GM23338 (cell line): ENCODE measurements around the gene AIG1. TPM values are rescaled to one million over a fixed set of nuclear protein-coding genes. Genes with fewer than 3 reads are reported as not detected.

Experiments used
- ATAC-seq: fragments of 200-7000 bp; cut with Tn5 transposase; 3 replicates; pipeline ENCODE4 v1.9.1; 2020
- DNase-seq: peaks from one replicate; pipeline ENCODE4 v3.0.0-alpha.2; 2015; ENCODE audit warnings: low spot score
- H2AFZ ChIP-seq: fragments of 200-600 bp; sonication (generic); 2 replicates; pipeline ENCODE4 v1.8.0; 2016; ENCODE audit warnings: antibody characterized with exemption, mild to moderate bottlenecking, moderate library complexity
- H3F3A ChIP-seq: fragments of 200-600 bp; sonication (generic); replicated peaks from 2 replicates; pipeline ENCODE4 v1.8.0; 2017; ENCODE audit warnings: antibody characterized with exemption, mixed run types, low read depth
- H3K27ac ChIP-seq: fragments of 200-600 bp; sonication (generic); 2 replicates; pipeline ENCODE4 v1.6.1; 2016; ENCODE audit warnings: low read depth
- H3K27me3 ChIP-seq: fragments of 200-600 bp; sonication (generic); 2 replicates; pipeline ENCODE4 v1.8.0; 2016; ENCODE audit warnings: mild to moderate bottlenecking, mixed run types, moderate library complexity; ENCODE audit not compliant: insufficient read depth
- H3K36me3 ChIP-seq: fragments of 200-600 bp; sonication (generic); 2 replicates; pipeline ENCODE4 v1.8.0; 2016; ENCODE audit warnings: mild to moderate bottlenecking; ENCODE audit not compliant: insufficient read depth
- H3K4me1 ChIP-seq: fragments of 200-600 bp; sonication (generic); 2 replicates; pipeline ENCODE4 v1.8.0; 2016; ENCODE audit warnings: mild to moderate bottlenecking, moderate library complexity; ENCODE audit not compliant: insufficient read depth
- H3K4me2 ChIP-seq: fragments of 200-600 bp; sonication (generic); 2 replicates; pipeline ENCODE4 v1.7.1; 2017; ENCODE audit warnings: mixed run types
- H3K4me3 ChIP-seq: fragments of 200-600 bp; sonication (generic); 2 replicates; pipeline ENCODE4 v1.6.1; 2016; ENCODE audit warnings: mixed run types
- H3K79me2 ChIP-seq: fragments of 200-600 bp; sonication (generic); replicated peaks from 2 replicates; pipeline ENCODE4 v1.8.0; 2017; ENCODE audit warnings: mild to moderate bottlenecking; ENCODE audit not compliant: insufficient read depth
- H3K9me2 ChIP-seq: fragments of 200-600 bp; sonication (generic); 2 replicates; pipeline ENCODE4 v1.8.0; 2017; ENCODE audit not compliant: insufficient read depth
- H4K20me1 ChIP-seq: fragments of 200-600 bp; sonication (generic); replicated peaks from 2 replicates; pipeline ENCODE4 v1.8.0; 2017; ENCODE audit warnings: mild to moderate bottlenecking; ENCODE audit not compliant: insufficient read depth
- H3K27ac Mint-ChIP-seq: 2 replicates; pipeline ENCODE4 v1.8.0; 2020; ENCODE audit warnings: inconsistent platforms, mild to moderate bottlenecking, moderate library complexity, mixed read lengths
- H3K27me3 Mint-ChIP-seq: 3 replicates; pipeline ENCODE4 v1.8.0; 2022; ENCODE audit warnings: low read depth, mild to moderate bottlenecking, moderate library complexity, mixed read lengths, inconsistent platforms; ENCODE audit not compliant: insufficient read depth, poor library complexity
- H3K36me3 Mint-ChIP-seq: 3 replicates; pipeline ENCODE4 v1.8.0; 2021; ENCODE audit warnings: low read depth, mild to moderate bottlenecking, inconsistent platforms, moderate library complexity, mixed read lengths
- H3K4me1 Mint-ChIP-seq: 3 replicates; pipeline ENCODE4 v1.8.0; 2020; ENCODE audit warnings: mild to moderate bottlenecking, inconsistent platforms, mixed read lengths
- H3K4me3 Mint-ChIP-seq: 3 replicates; pipeline ENCODE4 v1.8.0; 2021; ENCODE audit warnings: moderate library complexity, mild to moderate bottlenecking, inconsistent platforms, mixed read lengths
- H3K9me3 Mint-ChIP-seq: 3 replicates; pipeline ENCODE4 v1.8.0; 2020; ENCODE audit warnings: moderate library complexity, mild to moderate bottlenecking, inconsistent platforms, mixed read lengths
- CREB1 ChIP-seq: fragments of 250-450 bp; sonication (Bioruptor Pico); IDR thresholded peaks from 2 replicates; pipeline ENCODE4 v1.5.0; 2020; ENCODE audit warnings: low read depth, mild to moderate bottlenecking, moderate library complexity
- CTCF ChIP-seq, 2 experiments: fragments of 200-600 bp in 1 of 2; sonication (generic) in 1 of 2; conservative IDR thresholded peaks; 2 replicates each; pipeline versions ENCODE4 v1.5.1 to v1.6.1; 2016 to 2017; ENCODE audit warnings: antibody characterized with exemption in 2 of 2, low read depth in 2 of 2, mild to moderate bottlenecking in 2 of 2, moderate library complexity in 1 of 2
- ETS1 ChIP-seq: IDR thresholded peaks from 2 replicates; pipeline ENCODE4 v1.6.1; 2016; ENCODE audit warnings: antibody characterized with exemption
- EZH2 ChIP-seq: fragments of 200-600 bp; sonication (generic); IDR thresholded peaks from one replicate; pipeline ENCODE4 v1.8.0; 2017; ENCODE audit warnings: antibody characterized with exemption, mild to moderate bottlenecking, low read depth; ENCODE audit not compliant: unreplicated experiment
- EZH2phosphoT487 ChIP-seq: fragments of 200-600 bp; sonication (generic); IDR thresholded peaks from one replicate; pipeline ENCODE4 v1.8.1; 2018; ENCODE audit warnings: antibody characterized with exemption; ENCODE audit not compliant: unreplicated experiment
- JUNB ChIP-seq: IDR thresholded peaks from one replicate; pipeline ENCODE4 v1.6.1; 2016; ENCODE audit warnings: antibody characterized with exemption; ENCODE audit not compliant: unreplicated experiment
- NANOG ChIP-seq: IDR thresholded peaks from 2 replicates; pipeline ENCODE4 v1.6.1; 2016; ENCODE audit warnings: antibody characterized with exemption, borderline replicate concordance
- POLR2AphosphoS5 ChIP-seq: IDR thresholded peaks from 2 replicates; pipeline ENCODE4 v1.6.1; 2016; ENCODE audit warnings: antibody characterized with exemption, low read depth
- REST ChIP-seq: IDR thresholded peaks from one replicate; pipeline ENCODE4 v1.6.1; 2018; ENCODE audit warnings: antibody characterized with exemption; ENCODE audit not compliant: unreplicated experiment
- STAT1 ChIP-seq: IDR thresholded peaks from one replicate; pipeline ENCODE4 v1.6.1; 2016; ENCODE audit warnings: antibody characterized with exemption; ENCODE audit not compliant: unreplicated experiment
- ZNF114 ChIP-seq: fragments of 250-450 bp; sonication (Bioruptor Pico); IDR thresholded peaks from 2 replicates; pipeline ENCODE4 v1.5.0; 2020; ENCODE audit warnings: mild to moderate bottlenecking, moderate library complexity
- ZNF331 ChIP-seq: fragments of 250-450 bp; sonication (Bioruptor Pico); IDR thresholded peaks from 2 replicates; pipeline ENCODE4 v1.5.0; 2020; ENCODE audit warnings: low read depth, mild to moderate bottlenecking, moderate library complexity
- polyA plus RNA-seq: library from polyadenylated mRNA; unstranded; fragments of >200 nt; fragmentation: Nextera tagmentation; extraction: Ambion mirVana; gene quantifications from 2 replicates; pipeline ENCODE4 v1.2.1, GENCODE V29; 2016
- total RNA-seq: library from RNA; depleted of rRNA; stranded (reverse); fragments of >200 nt; shearing (Covaris generic); gene quantifications from 2 replicates; pipeline ENCODE4 v1.2.3, GENCODE V29; 2014
- TF ChIP-seq, protein P1 (sequence below): fragments of 250-450 bp; sonication (Bioruptor Pico); IDR thresholded peaks from 2 replicates; pipeline ENCODE4 v1.5.0; 2020; ENCODE audit warnings: mild to moderate bottlenecking, moderate library complexity

Gene AIG1
- total and polyA plus RNA-seq, 2 experiments from 2014 or later: 65.2 to 88.4 TPM

DNA sequence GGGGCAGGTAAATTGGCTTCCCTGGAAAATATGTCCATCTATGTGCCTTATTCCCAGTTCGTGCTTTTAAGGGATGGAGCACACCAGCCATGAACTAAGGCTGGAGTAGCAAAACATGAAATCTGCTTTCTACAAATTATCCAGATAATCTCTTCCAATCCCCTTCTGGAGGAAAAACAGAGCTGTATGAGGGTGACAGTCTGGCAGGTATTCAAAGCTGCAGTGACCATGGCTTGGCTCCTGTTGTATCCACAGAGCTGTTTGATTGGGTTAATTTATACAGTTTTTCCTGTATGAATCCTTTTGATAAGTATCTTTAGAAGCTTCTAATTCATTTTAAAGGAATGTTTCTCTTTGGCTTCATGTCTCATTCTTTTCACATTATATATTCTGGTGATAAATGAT, 144.4 kb downstream of the AIG1 start:
- no peak overlapping the region for H3K4me3 ChIP-seq
- TF ChIP-seq ZNF114 (no peak), EZH2phosphoT487 (no peak), ETS1 (no peak), NANOG (no peak), EZH2 (no peak), STAT1 (no peak), REST (no peak), ZNF331 (CRISPR knock-in tag) (no peak), CTCF (conservative IDR thresholded peaks at IDR 0.05; ENCODE audit: low read depth in 2 of 2) (no peak), JUNB (no peak), CREB1 (CRISPR knock-in tag) (no peak), POLR2AphosphoS5 (no peak)
- TF ChIP-seq, protein P1, sequence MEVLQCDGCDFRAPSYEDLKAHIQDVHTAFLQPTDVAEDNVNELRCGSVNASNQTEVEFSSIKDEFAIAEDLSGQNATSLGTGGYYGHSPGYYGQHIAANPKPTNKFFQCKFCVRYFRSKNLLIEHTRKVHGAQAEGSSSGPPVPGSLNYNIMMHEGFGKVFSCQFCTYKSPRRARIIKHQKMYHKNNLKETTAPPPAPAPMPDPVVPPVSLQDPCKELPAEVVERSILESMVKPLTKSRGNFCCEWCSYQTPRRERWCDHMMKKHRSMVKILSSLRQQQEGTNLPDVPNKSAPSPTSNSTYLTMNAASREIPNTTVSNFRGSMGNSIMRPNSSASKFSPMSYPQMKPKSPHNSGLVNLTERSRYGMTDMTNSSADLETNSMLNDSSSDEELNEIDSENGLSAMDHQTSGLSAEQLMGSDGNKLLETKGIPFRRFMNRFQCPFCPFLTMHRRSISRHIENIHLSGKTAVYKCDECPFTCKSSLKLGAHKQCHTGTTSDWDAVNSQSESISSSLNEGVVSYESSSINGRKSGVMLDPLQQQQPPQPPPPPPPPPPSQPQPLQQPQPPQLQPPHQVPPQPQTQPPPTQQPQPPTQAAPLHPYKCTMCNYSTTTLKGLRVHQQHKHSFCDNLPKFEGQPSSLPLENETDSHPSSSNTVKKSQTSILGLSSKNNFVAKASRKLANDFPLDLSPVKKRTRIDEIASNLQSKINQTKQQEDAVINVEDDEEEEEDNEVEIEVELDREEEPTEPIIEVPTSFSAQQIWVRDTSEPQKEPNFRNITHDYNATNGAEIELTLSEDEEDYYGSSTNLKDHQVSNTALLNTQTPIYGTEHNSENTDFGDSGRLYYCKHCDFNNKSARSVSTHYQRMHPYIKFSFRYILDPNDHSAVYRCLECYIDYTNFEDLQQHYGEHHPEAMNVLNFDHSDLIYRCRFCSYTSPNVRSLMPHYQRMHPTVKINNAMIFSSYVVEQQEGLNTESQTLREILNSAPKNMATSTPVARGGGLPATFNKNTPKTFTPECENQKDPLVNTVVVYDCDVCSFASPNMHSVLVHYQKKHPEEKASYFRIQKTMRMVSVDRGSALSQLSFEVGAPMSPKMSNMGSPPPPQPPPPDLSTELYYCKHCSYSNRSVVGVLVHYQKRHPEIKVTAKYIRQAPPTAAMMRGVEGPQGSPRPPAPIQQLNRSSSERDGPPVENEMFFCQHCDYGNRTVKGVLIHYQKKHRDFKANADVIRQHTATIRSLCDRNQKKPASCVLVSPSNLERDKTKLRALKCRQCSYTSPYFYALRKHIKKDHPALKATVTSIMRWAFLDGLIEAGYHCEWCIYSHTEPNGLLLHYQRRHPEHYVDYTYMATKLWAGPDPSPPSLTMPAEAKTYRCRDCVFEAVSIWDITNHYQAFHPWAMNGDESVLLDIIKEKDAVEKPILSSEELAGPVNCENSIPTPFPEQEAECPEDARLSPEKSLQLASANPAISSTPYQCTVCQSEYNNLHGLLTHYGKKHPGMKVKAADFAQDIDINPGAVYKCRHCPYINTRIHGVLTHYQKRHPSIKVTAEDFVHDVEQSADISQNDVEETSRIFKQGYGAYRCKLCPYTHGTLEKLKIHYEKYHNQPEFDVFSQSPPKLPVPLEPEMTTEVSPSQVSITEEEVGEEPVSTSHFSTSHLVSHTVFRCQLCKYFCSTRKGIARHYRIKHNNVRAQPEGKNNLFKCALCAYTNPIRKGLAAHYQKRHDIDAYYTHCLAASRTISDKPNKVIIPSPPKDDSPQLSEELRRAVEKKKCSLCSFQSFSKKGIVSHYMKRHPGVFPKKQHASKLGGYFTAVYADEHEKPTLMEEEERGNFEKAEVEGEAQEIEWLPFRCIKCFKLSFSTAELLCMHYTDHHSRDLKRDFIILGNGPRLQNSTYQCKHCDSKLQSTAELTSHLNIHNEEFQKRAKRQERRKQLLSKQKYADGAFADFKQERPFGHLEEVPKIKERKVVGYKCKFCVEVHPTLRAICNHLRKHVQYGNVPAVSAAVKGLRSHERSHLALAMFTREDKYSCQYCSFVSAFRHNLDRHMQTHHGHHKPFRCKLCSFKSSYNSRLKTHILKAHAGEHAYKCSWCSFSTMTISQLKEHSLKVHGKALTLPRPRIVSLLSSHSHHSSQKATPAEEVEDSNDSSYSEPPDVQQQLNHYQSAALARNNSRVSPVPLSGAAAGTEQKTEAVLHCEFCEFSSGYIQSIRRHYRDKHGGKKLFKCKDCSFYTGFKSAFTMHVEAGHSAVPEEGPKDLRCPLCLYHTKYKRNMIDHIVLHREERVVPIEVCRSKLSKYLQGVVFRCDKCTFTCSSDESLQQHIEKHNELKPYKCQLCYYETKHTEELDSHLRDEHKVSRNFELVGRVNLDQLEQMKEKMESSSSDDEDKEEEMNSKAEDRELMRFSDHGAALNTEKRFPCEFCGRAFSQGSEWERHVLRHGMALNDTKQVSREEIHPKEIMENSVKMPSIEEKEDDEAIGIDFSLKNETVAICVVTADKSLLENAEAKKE (CRISPR knock-in tag): no peak
- DNase-seq (no peak), ATAC-seq (no peak)
- H3K79me2 ChIP-seq: no peaks in the 10 kb centered on the region
- no peak overlapping the region for H2AFZ ChIP-seq
- H3K27me3 ChIP-seq: no peaks in the 10 kb centered on the region
- no peak overlapping the region for H3K4me2 ChIP-seq
- no peaks in the 10 kb centered on the region for H3K9me2 ChIP-seq
- Mint-ChIP-seq H3K4me3 (no peak overlapping the region), H3K36me3 (peaks cover 27% of the 10 kb centered on the region), H3K9me3 (no peaks in the 10 kb centered on the region), H3K27me3 (peaks cover 3% of the 10 kb centered on the region), H3K4me1 (no peaks in the 10 kb centered on the region), H3K27ac (no peak overlapping the region)
- no peaks in the 10 kb centered on the region for H3F3A ChIP-seq
- no peaks in the 10 kb centered on the region for H4K20me1 ChIP-seq
- no peaks in the 10 kb centered on the region for H3K4me1 ChIP-seq
- H3K27ac ChIP-seq: no peak overlapping the region
- H3K36me3 ChIP-seq: no peaks in the 10 kb centered on the region
